BE2C (cell line): ENCODE measurements around the gene TGM6.

Source experiments
- DNase-seq: peaks from one replicate; pipeline ENCODE4 v3.0.0-alpha.2; 2020
- H3K27me3 ChIP-seq: fragments of 250-450 bp; sonication (Bioruptor Pico); 2 replicates; pipeline ENCODE4 v1.5.1; 2020; ENCODE audit warnings: mild to moderate bottlenecking
- H3K36me3 ChIP-seq: fragments of 250-450 bp; sonication (Bioruptor Pico); 2 replicates; pipeline ENCODE4 v1.5.1; 2020; ENCODE audit warnings: mild to moderate bottlenecking
- H3K4me1 ChIP-seq: fragments of 250-450 bp; sonication (Bioruptor Pico); 2 replicates; pipeline ENCODE4 v1.5.1; 2020
- H3K4me3 ChIP-seq: 2 replicates; pipeline ENCODE4 v1.5.1; 2011; ENCODE audit warnings: low read depth, low read length
- H3K9me3 ChIP-seq: fragments of 250-450 bp; sonication (Bioruptor Pico); 2 replicates; pipeline ENCODE4 v1.5.1; 2020
- TF ChIP-seq, protein P1 (sequence below): IDR thresholded peaks from 2 replicates; pipeline ENCODE4 v1.5.1; 2012; ENCODE audit warnings: mild to moderate bottlenecking, low read depth, low read length

The TGM6 gene

DNA sequence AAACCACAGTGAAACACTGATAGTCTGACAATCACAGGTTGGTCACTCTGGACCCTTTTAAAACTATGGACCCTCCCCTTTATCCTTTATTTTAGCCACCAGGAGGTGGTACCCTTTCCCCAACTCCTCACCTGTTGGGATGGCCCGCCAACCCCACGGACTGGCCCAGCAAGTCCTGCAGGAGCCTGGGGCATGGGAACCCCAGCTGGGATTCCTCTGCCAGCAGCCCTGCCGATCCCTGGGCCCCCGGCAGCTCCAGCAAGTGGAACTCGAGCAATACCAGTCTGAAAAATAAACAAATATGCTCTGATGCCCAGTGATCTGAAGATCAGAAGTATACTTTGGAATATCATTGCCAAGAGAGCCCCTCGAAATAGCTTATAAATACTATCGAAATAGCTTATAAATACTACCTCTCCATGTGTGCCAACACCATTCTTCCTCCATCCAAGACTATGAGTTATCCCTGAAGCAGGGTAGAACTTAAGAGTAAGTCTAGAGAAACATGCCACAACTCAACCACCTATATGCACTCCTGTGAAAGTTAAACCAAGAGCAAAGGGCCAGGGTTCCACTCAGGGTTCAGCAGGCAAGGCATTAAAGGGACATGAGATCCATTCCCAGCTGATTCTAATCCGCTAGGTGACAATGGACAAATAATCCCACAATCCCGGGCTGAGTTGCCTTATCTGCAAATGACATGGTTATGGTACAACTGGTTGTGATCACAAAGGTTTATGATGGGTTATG lies 83.1 kb downstream of the TGM6 start:
- Histone ChIP-seq H3K9me3 (no peaks in the 10 kb centered on the region), H3K27me3 (no peaks in the 10 kb centered on the region), H3K4me1 (no peaks in the 10 kb centered on the region; the same call in 1 of the 2 replicates), H3K36me3 (peaks cover 83% of the 10 kb centered on the region), H3K4me3 (no peak overlapping the region)
- TF ChIP-seq, protein P1, sequence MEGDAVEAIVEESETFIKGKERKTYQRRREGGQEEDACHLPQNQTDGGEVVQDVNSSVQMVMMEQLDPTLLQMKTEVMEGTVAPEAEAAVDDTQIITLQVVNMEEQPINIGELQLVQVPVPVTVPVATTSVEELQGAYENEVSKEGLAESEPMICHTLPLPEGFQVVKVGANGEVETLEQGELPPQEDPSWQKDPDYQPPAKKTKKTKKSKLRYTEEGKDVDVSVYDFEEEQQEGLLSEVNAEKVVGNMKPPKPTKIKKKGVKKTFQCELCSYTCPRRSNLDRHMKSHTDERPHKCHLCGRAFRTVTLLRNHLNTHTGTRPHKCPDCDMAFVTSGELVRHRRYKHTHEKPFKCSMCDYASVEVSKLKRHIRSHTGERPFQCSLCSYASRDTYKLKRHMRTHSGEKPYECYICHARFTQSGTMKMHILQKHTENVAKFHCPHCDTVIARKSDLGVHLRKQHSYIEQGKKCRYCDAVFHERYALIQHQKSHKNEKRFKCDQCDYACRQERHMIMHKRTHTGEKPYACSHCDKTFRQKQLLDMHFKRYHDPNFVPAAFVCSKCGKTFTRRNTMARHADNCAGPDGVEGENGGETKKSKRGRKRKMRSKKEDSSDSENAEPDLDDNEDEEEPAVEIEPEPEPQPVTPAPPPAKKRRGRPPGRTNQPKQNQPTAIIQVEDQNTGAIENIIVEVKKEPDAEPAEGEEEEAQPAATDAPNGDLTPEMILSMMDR = no peak
- no peak for DNase-seq

DNA sequence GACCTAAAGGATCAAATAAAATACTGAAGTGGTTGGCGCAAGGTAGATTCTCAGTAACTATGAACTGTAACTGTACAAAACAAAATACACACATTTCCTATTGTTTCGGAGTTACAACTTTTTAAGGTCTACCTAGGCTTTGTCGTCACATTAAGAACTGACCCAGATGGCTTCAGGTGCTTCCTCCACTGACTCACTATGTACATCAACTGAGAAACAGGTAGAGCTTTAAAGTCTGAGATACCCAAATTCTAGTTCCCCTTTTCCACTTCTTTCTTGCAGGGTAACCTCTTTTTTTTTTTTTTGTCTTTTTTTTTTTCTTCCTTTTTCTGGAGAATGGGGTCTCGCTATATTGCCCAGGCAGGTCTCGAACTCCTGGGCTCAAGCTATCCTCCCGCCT lies 84.4 kb downstream of the TGM6 start:
- Histone ChIP-seq H3K27me3 (no peaks in the 10 kb centered on the region), H3K9me3 (no peaks in the 10 kb centered on the region), H3K4me1 (no peaks in the 10 kb centered on the region; the same call in 1 of the 2 replicates), H3K4me3 (no peak overlapping the region), H3K36me3 (peaks cover 89% of the 10 kb centered on the region)
- DNase-seq = no peak
- TF ChIP-seq, protein P1 = no peak

DNA sequence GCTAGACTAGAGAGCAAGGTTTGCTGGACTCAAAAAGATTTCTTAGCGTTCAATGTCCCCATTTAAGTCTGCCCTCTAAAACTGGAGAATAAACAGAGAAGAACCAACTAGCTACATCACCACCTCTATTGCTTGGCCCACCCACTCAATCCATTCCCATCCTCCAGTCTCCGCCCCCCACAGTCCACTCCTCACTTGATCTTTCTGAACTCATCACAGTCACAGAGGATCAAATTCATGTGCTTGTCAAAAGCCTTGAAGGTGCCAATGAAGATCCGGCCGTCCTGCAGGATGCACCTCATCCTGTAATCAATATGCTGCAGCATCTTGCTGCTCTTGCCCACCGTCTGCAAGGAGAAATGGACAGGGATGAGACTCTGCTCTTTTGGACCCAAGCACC lies 86.7 kb downstream of the TGM6 start:
- H3K9me3 ChIP-seq = no peaks in the 10 kb centered on the region
- TF ChIP-seq, protein P1 = no peak
- no peaks in the 10 kb centered on the region for H3K27me3 ChIP-seq
- H3K4me1 ChIP-seq = no peaks in the 10 kb centered on the region; the same call in 1 of the 2 replicates
- H3K36me3 ChIP-seq = peaks cover 71% of the 10 kb centered on the region
- no peak overlapping the region for H3K4me3 ChIP-seq
- DNase-seq = no peak

DNA sequence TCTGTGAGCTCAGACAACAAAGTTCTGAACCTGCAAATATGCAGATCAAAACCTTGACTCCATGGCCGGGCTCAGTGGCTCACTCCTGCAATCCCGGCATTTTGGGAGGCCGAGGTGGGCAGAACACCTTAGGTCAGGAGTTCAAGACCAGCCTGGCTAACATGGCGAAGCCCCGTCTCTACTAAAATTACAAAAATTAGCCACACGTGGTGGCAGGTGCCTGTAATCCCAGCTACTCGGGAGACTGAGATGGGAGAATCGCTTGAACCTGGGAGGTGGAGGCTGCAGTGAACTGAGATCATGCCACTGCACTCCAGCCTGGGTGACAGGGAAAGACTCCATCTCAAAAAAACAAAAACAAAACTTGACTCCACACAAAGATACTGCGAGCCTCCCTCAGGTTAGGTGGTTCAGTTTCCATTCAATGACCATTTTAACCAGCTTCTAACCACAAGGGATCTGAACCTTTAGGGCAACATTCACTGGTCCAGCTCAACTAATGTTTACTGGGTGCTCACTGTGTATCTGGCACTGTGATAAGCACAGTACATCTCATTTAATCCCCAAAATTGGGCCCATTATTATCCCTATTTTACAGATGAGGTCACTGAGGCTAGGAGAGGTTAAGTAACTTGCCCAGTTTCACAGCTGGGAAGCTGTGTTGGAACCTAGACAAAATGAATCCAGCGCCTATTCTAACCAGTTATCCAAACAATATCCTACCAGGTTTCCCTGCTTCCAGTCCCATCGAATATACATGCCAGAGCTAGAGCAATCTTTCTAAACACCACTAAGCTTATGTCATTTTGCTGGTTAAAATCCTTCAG lies 88.1 kb downstream of the TGM6 start:
- no peaks in the 10 kb centered on the region for H3K9me3 ChIP-seq
- peak overlapping the region; percentile 87 for H3K4me3 ChIP-seq
- no peaks in the 10 kb centered on the region; the same call in 1 of the 2 replicates for H3K4me1 ChIP-seq
- no peak for DNase-seq
- TF ChIP-seq, protein P1 = no peak
- H3K36me3 ChIP-seq = peaks cover 57% of the 10 kb centered on the region
- no peaks in the 10 kb centered on the region for H3K27me3 ChIP-seq

DNA sequence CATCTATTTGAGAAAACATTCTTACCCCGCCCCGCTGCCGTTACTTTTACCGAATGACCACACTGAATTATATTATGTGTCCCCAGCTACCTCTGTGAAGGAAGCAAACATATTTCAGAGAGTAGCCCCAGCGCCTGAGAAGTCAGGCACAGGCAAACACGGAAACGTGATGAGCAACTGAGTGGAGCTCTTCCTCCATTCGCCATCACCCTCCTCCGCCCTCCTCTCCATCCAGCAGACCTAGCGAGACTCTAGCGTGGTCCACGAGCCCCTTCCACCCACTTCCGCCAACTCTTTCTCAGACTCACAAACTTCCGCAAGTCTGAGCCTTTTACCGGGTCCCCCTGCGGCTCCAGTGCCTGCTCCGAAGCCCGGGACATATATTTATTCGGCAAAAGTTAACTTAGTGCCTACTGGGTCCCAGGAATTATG lies 89.3 kb downstream of the TGM6 start:
- Histone ChIP-seq H3K27me3 (no peaks in the 10 kb centered on the region), H3K9me3 (no peaks in the 10 kb centered on the region), H3K4me1 (no peaks in the 10 kb centered on the region; the same call in 1 of the 2 replicates), H3K36me3 (peaks cover 45% of the 10 kb centered on the region), H3K4me3 (peak overlapping the region; percentile 87)
- TF ChIP-seq, protein P1 = no peak
- DNase-seq = peak; percentile 39
